Urinary bladder (tissue), 4 donors: ENCODE results near the gene DENND1A. TPM values are rescaled to one million over a fixed set of nuclear protein-coding genes. Genes with fewer than 3 reads are reported as not detected.
"Not testable (repeated sequence)": the region's sequence is repeated elsewhere in the genome, so short reads cannot be mapped to it uniquely, and the experiment has no call there.

Experiments used
- DNase-seq: peaks from one replicate; pipeline ENCODE4 v3.0.0-alpha.2; 2015; ENCODE audit errors: extremely low spot score
- H3K27ac ChIP-seq: one replicate; pipeline ENCODE4 v1.5.1; 2013; ENCODE audit warnings: low read depth, mild to moderate bottlenecking, moderate library complexity
- H3K36me3 ChIP-seq: one replicate; pipeline ENCODE4 v1.6.1; 2013; ENCODE audit warnings: mild to moderate bottlenecking, moderate library complexity; ENCODE audit not compliant: insufficient read depth
- H3K4me1 ChIP-seq: one replicate; pipeline ENCODE4 v1.6.1; 2013; ENCODE audit warnings: mild to moderate bottlenecking, moderate library complexity; ENCODE audit not compliant: insufficient read depth
- H3K4me3 ChIP-seq: one replicate; pipeline ENCODE4 v1.5.1; 2013; ENCODE audit warnings: low read depth, low read length
- WGBS: extraction: QIAGEN DNeasy Blood & Tissue Kit; methylation state at CpG from one replicate; pipeline ENCODE4 v1.1.7; 2013; 5-methylcytosine and 5-hydroxymethylcytosine counted together
- polyA plus RNA-seq: library from polyadenylated mRNA; stranded (reverse); fragments of 200-250 nt; gene quantifications from one replicate; pipeline ENCODE4 v1.2.3, GENCODE V29; 2013
- total RNA-seq: library from RNA; depleted of rRNA; stranded (reverse); fragments of >200 nt; gene quantifications from one replicate; pipeline ENCODE4 v1.2.3, GENCODE V29; 2014
- donor health status: healthy with polysubstance abuse.
- donor health status: healthy.

Gene DENND1A
- total and polyA plus RNA-seq, 2 donors: 14.8 to 20.2 TPM

DNA sequence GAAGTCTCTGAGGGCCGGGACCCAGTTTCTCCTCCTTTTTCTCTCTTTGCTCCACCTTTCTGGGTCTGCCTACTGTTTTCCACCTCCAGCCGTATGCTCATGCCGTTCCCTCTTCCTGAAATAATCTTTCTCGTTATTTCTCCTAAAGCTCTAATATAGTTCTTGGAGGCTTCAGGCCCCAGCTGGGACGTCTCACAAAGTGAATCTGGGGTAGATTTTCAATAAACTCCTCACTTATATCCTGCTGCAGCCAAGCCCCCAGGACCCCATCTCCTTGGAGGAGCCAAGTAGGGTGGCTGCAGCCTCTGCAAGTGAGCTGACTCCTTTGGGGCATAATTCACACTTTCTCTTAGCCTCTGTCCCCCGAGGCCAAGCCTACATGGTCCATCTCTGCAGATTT is 588.1 kb downstream of the DENND1A start:
- WGBS: 68% methylated on average over 6 of the region's 6 CpGs
- DNase-seq: no peak
- Histone ChIP-seq H3K27ac (no peak overlapping the region), H3K4me1 (no peaks in the 10 kb centered on the region), H3K36me3 (no peaks in the 10 kb centered on the region), H3K4me3 (no peak overlapping the region)

DNA sequence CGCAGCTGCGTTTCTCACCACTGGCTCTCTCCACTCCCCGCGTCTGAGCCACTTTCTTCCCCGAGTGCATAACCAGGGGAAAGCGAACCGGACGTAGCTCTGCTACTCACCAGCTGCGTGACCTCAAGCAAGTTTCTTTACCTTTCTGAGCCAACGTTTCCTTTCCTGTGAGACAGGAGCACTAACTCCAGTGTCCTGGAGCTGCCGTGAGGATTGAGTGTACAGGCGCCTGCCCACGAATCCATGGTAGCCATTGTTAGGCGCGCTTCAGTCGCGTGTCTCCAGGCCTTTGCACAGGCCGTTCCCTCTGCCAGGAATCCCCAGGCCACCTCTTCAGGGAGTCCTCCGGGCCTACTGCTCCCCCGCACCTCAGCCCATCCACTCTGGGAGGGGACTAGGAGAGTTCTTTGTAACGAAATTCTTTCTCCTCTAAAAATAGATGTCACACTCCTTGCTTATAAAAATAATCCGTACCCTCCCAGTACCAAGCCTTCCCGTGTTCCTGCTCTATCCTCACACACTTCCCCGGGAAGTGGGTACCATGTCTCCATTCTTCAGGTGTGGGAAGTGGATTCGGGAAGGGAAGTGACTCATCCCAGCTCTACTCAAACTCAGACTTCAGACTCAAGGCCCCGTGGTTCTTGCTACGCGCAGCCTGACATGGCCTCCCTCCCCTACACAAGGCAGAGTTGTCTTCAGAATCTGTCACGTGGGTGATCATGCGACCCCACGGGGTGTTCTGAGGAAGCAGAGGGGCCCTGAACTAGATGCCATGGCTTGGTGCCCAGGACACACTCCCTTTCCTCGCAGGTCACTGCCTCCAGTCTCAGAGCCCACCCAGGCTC is 590.0 kb downstream of the DENND1A start:
- Histone ChIP-seq H3K4me3 (no peak overlapping the region), H3K4me1 (no peaks in the 10 kb centered on the region), H3K36me3 (no peaks in the 10 kb centered on the region), H3K27ac (no peak overlapping the region)
- DNase-seq: no peak
- WGBS: 57% methylated on average over 32 of the region's 32 CpGs

DNA sequence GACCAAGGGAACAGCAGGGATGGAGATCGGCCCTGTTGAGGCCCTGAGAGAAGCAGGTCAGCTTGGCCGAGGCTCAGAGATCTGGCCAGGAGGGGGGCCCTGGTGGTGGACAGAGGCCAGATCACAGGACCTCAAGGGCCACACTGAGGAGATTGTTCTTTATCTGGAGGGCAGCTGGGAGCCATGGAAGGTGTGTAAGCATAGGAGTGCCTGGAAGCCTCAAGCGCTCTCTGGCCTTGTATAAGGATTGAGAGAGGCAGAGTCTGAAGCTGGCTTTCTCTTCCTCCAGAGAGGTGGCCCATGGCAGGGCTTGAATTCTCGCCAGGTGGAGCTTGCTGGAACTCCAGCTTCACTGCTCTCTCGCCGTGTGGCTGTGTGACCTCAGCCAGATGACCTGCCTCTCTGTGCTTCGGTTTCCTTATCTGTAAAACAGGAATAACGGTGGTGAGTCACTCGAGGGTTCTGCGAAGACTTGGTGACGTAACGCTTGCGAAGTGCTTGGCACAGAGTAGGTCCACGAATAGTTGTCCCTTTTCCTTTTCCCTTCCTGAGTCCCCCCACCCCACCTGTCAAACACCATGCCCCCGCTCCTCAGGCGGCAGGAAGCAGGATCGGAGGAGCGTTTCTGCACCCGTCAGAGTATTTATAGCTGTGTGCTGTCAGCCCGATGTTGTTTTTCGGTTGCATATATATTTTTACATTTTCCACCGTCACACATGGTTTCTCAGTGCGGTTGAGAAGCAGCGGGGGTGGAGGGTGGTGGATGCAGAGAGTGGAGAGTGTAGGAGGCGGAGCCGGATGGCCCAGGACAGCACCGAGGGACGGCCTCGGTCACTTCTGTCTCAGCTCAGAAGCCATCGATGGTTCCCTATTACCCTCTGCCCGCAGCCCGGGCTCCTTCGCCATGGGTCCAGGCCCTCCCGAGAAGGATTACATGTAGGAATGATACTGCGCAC is 590.9 kb downstream of the DENND1A start:
- no peaks in the 10 kb centered on the region for H3K4me1 ChIP-seq
- no peak overlapping the region for H3K27ac ChIP-seq
- DNase-seq: no peak
- no peak overlapping the region for H3K4me3 ChIP-seq
- no peaks in the 10 kb centered on the region for H3K36me3 ChIP-seq
- 60% methylated on average over 35 of the region's 35 CpGs for WGBS

DNA sequence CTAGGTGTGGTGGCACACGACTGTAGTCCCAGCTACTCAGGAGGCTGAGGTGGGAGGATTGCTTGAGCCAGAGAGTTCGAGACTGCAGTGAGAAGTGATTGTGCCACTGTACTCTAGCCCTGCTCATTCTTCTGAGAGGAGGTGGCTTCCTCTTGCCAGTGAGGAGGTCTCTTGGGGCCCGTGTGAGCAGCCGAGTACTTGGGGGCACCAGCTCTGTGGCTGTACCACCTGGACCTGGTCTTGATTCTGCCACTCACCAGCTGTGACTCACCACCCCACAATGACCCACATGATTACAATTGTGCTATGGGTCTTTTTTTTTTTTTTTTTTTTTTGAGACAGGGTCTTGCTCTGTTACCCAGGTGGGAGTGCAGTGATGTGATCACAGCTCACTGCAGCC is 592.0 kb downstream of the DENND1A start:
- 84% methylated on average over 4 of the region's 4 CpGs for WGBS
- DNase-seq: no peak

DNA sequence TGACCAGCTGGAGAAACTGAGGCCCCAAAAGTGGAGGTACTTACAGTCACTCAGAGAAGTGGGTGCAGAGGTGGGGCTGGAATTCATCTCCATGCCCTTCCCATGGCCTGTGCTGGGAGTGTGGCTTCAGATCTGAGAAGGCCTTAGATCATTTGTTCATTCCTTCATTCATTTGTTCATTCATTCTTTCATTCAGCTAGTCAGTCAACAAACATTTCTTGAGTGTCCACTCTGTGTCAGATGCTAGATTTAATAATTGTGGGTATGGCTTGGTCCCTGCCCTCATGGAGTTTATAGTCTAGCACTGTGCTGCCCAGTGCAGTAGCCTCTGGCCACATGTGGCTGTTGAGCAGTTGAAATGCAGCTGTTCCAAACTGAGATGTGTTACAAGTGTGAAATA is 593.0 kb downstream of the DENND1A start:
- H3K4me1 ChIP-seq: no peaks in the 10 kb centered on the region
- DNase-seq: no peak
- no peaks in the 10 kb centered on the region for H3K36me3 ChIP-seq
- no peak overlapping the region for H3K27ac ChIP-seq
- no peak overlapping the region for H3K4me3 ChIP-seq

More for the DNA sequence above, 592.0 kb downstream of the DENND1A start:
- no peak overlapping the region for H3K4me3 ChIP-seq
- no peaks in the 10 kb centered on the region for H3K36me3 ChIP-seq
- no peaks in the 10 kb centered on the region for H3K4me1 ChIP-seq
- H3K27ac ChIP-seq: no peak overlapping the region

DNA sequence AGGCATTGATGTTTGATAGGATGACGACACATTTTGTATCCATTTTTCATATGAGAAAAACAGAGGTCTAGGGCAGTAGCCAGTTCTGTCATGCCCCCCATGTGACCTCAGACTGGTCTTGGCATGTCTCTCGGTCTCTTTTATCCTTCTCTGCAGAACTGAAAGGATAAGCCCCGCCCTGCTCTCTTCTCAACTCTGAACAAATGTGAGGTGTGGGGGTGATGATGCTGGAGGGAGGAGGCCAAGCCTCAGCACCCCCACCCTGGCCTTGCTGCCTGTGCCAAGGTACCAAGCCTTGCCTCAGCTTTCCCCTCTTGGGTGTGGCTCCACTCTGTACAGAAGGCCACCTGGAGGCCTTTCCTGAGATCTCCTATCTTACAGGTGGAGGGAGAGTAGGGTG is 593.5 kb downstream of the DENND1A start:
- Histone ChIP-seq H3K27ac (no peak overlapping the region), H3K4me1 (no peaks in the 10 kb centered on the region), H3K4me3 (no peak overlapping the region), H3K36me3 (no peaks in the 10 kb centered on the region)
- DNase-seq: no peak
- 69% methylated on average over 3 of the region's 3 CpGs for WGBS

DNA sequence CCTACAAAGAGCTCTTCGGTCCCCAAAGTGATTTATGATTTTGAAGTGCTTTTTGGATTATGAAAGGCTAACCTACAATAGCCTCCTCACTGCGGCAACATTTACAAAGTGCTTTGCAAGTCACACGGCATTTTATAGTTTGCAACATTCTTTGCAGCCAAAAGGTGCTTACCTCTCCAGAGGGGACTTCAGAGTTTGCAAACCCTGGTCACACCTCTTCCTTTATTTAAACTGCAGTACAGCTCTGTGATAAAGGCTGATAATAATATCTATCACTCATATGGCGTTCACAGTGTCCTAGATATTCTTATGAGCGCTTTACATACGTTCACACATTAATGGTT is 594.0 kb downstream of the DENND1A start:
- Histone ChIP-seq H3K4me1 (no peaks in the 10 kb centered on the region), H3K27ac (no peak overlapping the region), H3K4me3 (no peak overlapping the region), H3K36me3 (no peaks in the 10 kb centered on the region)
- no peak for DNase-seq
- WGBS: 50% methylated on average over 6 of the region's 6 CpGs

DNA sequence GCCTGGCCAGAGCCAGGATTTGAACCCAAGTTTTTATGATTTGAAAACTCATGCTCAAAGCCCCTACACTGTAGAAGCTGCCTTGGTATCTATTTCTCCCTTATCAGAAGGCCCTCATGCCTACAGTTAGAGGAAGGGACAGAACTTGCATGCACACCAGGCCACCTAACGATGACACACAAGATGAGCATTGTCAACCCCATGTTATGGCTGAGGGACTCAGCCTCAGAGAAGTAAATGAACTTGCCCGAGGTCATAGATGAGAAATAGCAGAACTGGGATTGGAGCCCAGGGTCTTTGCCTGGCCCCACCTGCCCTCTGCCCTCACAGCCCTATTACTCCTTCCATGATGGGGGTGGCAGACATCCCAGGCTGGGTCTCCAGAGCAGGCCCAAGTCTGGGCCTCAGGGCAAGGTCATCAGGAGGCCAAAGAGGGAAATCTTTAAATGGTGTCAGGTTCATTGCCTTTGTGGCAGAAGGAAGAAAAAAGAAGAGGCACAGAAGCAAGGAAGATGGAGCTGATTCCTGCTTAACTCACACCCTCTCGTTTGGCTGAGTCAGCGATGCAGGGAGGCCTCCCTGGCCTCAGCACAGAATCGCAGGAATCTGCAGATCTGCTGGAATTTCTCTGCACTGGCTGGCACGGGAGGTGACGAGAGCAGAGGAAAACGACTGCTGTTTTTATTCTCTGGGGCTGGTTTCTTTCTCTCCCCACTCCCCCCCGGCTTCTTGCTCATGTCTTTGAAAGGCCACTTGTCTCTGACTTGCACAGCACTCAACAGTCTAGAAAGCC is 594.5 kb downstream of the DENND1A start:
- Histone ChIP-seq H3K4me1 (no peaks in the 10 kb centered on the region), H3K36me3 (no peaks in the 10 kb centered on the region), H3K4me3 (no peak overlapping the region), H3K27ac (no peak overlapping the region)
- WGBS: 29% methylated on average over 9 of the region's 9 CpGs
- DNase-seq: no peak

DNA sequence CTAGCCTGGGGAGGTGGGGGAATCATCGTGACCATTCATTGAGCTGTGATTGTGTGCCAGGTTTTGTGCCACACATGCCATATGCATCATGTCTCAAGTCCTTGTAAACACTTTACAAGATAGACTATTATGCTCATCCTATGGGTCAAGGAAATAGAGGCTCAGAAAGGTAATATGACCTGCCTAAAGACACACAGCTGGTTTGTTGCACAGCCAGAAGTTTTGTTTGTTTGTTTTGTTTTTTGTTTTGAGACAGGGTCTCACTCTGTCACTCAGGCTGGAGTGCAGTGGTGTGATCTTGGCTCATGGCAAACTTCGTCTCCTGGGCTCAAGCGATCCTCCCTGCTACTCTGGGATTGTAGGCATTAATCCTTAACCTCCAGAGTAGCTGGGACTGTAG is 595.3 kb downstream of the DENND1A start:
- H3K27ac ChIP-seq: no peak overlapping the region
- no peak overlapping the region for H3K4me3 ChIP-seq
- no peak for DNase-seq
- no peaks in the 10 kb centered on the region for H3K36me3 ChIP-seq
- 97% methylated on average over 3 of the region's 3 CpGs for WGBS
- H3K4me1 ChIP-seq: no peaks in the 10 kb centered on the region

DNA sequence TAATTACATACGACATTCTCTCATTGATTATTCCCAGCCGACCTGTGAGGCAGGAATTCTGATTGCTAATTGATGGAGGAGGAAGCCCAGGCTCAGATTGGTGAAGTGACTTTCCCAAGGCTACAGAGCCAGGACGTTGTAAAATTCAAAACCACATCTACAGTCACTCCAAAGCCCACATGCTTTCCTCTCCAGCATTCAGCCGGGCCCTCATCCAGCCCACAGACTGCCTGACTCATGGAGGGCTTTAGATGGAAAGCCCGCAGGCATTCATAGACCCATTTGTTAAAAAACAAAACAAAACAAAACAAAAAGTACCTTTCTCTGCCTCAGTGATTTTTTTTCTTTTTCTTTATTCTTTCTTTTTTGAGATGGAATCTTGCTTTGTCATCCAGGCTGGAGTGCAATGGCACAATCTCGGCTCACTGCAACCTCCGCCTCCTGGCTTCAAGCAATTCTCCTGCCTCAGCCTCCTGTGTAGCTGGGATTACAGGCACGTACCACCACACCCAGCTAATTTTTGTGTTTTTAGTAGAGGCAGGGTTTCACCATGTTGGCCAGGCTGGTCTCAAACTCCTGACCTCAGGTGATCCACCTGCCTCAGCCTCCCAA is 596.8 kb downstream of the DENND1A start:
- H3K4me3 ChIP-seq, DNase-seq, H3K36me3 ChIP-seq, H3K27ac ChIP-seq, H3K4me1 ChIP-seq: not testable (repeated sequence)
- WGBS: 64% methylated on average over 8 of the region's 8 CpGs

DNA sequence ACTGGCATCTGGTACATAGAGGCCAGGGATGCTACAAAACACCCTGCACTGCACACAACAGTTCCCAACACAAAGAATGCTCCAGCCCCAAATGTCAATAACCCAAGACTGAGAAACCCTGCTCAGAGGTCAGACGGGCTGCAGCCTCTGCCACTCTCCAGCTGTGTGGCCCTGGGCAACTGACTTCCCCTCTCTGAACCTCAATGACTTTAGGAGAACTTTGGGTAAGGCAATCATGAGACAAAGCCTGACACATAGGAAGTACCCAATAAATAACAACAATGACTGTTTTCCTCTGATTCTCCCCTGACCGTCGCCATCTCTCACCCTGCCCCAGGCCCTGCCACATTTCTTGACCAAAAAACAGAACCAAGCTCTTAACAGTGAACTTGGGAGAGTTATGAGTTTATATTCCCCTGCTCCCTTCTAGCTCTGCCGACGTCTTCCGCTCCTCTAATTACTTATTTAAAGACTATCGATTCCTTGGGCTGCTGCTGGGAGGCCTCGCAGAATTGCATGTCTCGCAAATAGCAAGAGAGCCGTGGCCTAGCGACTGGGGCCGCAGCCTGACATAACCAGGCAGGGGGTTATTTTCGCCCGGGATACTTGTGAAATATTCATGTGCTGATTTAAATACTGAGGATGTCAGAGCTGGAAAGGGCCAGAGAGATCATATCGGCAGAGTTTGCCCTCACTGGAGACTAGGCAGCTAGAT is 598.4 kb downstream of the DENND1A start:
- WGBS: 92% methylated on average over 15 of the region's 15 CpGs
- Histone ChIP-seq H3K36me3 (no peaks in the 10 kb centered on the region), H3K4me3 (no peak overlapping the region), H3K4me1 (no peaks in the 10 kb centered on the region), H3K27ac (no peak overlapping the region)
- DNase-seq: no peak
